ENCODE results near the gene ADAMTS5.

The ADAMTS5 gene

GRCh38 chr21:26969971-26970725 is 3.3 kb upstream of the ADAMTS5 start:
- Histone ChIP-seq H3K27ac (ENCODE audit: low read length) (no peak overlapping the region), H3K4me2 (ENCODE audit: low read depth, low read length) (no peak overlapping the region), H3K36me3 (replicated peaks; ENCODE audit: insufficient read depth, low read length) (no peaks in the 10 kb centered on the region), H3K79me2 (ENCODE audit: low read length) (no peaks in the 10 kb centered on the region), H3K4me3 (ENCODE audit: low read length) (no peak overlapping the region), H2AFZ (ENCODE audit: low read length) (no peak overlapping the region), H3F3A (ENCODE audit: insufficient read depth, low read length) (no peaks in the 10 kb centered on the region), H4K20me1 (ENCODE audit: insufficient read depth, low read length) (no peaks in the 10 kb centered on the region), H3K9me2 (replicated peaks; ENCODE audit: insufficient read depth, low read length) (no peaks in the 10 kb centered on the region), H3K9me3 (replicated peaks; ENCODE audit: insufficient read depth, low read length) (no peaks in the 10 kb centered on the region), H3K4me1 (ENCODE audit: low read length) (no peaks in the 10 kb centered on the region), H3K9ac (ENCODE audit: low read length) (no peak overlapping the region), H3K27me3 (replicated peaks; ENCODE audit: insufficient read depth, low read length) (no peaks in the 10 kb centered on the region)
- no peak for DNase-seq
- TF ChIP-seq EZH2 (optimal IDR thresholded peaks at IDR 0.05; ENCODE audit: low read depth, low read length) (no peak), CTCF (IDR thresholded peaks at IDR 0.05; ENCODE audit: low read length) (no peak), EZH2phosphoT487 (IDR thresholded peaks at IDR 0.05; ENCODE audit: low read length) (no peak)

GRCh38 chr21:26966649-26967061 is 233 bp downstream of the ADAMTS5 start:
- TF ChIP-seq CTCF (IDR thresholded peaks at IDR 0.05; ENCODE audit: low read length) (no peak), EZH2phosphoT487 (IDR thresholded peaks at IDR 0.05; ENCODE audit: low read length) (no peak), EZH2 (optimal IDR thresholded peaks at IDR 0.05; ENCODE audit: low read depth, low read length) (no peak)
- Histone ChIP-seq H3F3A (ENCODE audit: insufficient read depth, low read length) (no peaks in the 10 kb centered on the region), H3K27me3 (replicated peaks; ENCODE audit: insufficient read depth, low read length) (no peaks in the 10 kb centered on the region), H3K9me3 (replicated peaks; ENCODE audit: insufficient read depth, low read length) (no peaks in the 10 kb centered on the region), H2AFZ (ENCODE audit: low read length) (no peak overlapping the region), H4K20me1 (ENCODE audit: insufficient read depth, low read length) (no peaks in the 10 kb centered on the region), H3K27ac (ENCODE audit: low read length) (no peak overlapping the region), H3K4me1 (ENCODE audit: low read length) (no peaks in the 10 kb centered on the region), H3K9me2 (replicated peaks; ENCODE audit: insufficient read depth, low read length) (no peaks in the 10 kb centered on the region), H3K4me3 (ENCODE audit: low read length) (no peak overlapping the region), H3K36me3 (replicated peaks; ENCODE audit: insufficient read depth, low read length) (no peaks in the 10 kb centered on the region), H3K4me2 (ENCODE audit: low read depth, low read length) (no peak overlapping the region), H3K79me2 (ENCODE audit: low read length) (no peaks in the 10 kb centered on the region), H3K9ac (ENCODE audit: low read length) (no peak overlapping the region)
- no peak for DNase-seq

GRCh38 chr21:26965907-26966581 is 844 bp downstream of the ADAMTS5 start:
- H3F3A ChIP-seq (ENCODE audit: insufficient read depth, low read length): no peaks in the 10 kb centered on the region
- no peak overlapping the region for H3K4me3 ChIP-seq (ENCODE audit: low read length)
- no peaks in the 10 kb centered on the region for H3K9me2 ChIP-seq (replicated peaks; ENCODE audit: insufficient read depth, low read length)
- H3K9me3 ChIP-seq (replicated peaks; ENCODE audit: insufficient read depth, low read length): no peaks in the 10 kb centered on the region
- no peaks in the 10 kb centered on the region for H4K20me1 ChIP-seq (ENCODE audit: insufficient read depth, low read length)
- no peak overlapping the region for H3K27ac ChIP-seq (ENCODE audit: low read length)
- no peak overlapping the region for H3K4me2 ChIP-seq (ENCODE audit: low read depth, low read length)
- no peak overlapping the region for H2AFZ ChIP-seq (ENCODE audit: low read length)
- TF ChIP-seq CTCF (IDR thresholded peaks at IDR 0.05; ENCODE audit: low read length) (no peak), EZH2 (optimal IDR thresholded peaks at IDR 0.05; ENCODE audit: low read depth, low read length) (no peak), EZH2phosphoT487 (IDR thresholded peaks at IDR 0.05; ENCODE audit: low read length) (no peak)
- no peaks in the 10 kb centered on the region for H3K27me3 ChIP-seq (replicated peaks; ENCODE audit: insufficient read depth, low read length)
- H3K36me3 ChIP-seq (replicated peaks; ENCODE audit: insufficient read depth, low read length): no peaks in the 10 kb centered on the region
- no peak for DNase-seq
- H3K9ac ChIP-seq (ENCODE audit: low read length): no peak overlapping the region
- no peaks in the 10 kb centered on the region for H3K4me1 ChIP-seq (ENCODE audit: low read length)
- H3K79me2 ChIP-seq (ENCODE audit: low read length): no peaks in the 10 kb centered on the region
